WTC11 (cell line): ENCODE results near the gene CDC25B. TPM values are rescaled to one million over a fixed set of nuclear protein-coding genes. Genes with fewer than 3 reads are reported as not detected.
"Not testable (repeated sequence)": the region's sequence is repeated elsewhere in the genome, so short reads cannot be mapped to it uniquely, and the experiment has no call there.

ENCODE experiments used
- ATAC-seq: fragments of 200-7000 bp; cut with Tn5 transposase; 2 replicates; pipeline ENCODE4 v1.10.0; 2021; ENCODE audit warnings: mild to moderate bottlenecking, moderate library complexity
- CTCF ChIA-PET: fragments of 300-600 bp; sonication (Branson Sonifier 250); formaldehyde crosslinking; loops from one replicate; lab custom pipeline; 2021; ENCODE audit warnings: antibody characterized with exemption; lab: Charles Lee
- POLR2A ChIA-PET: fragments of 350-600 bp; sonication (Branson Sonifier 250); formaldehyde crosslinking; loops from one replicate; lab custom pipeline; 2021; ENCODE audit warnings: antibody characterized with exemption; lab: Charles Lee
- DNase-seq: peaks from one replicate; pipeline ENCODE4 v3.0.0; 2021; ENCODE audit warnings: low spot score
- H3K27ac Mint-ChIP-seq: 2 replicates; pipeline ENCODE4 v1.8.0; 2021; ENCODE audit warnings: mixed read lengths
- H3K27me3 Mint-ChIP-seq: 2 replicates; pipeline ENCODE4 v1.8.0; 2021; ENCODE audit warnings: low read depth, mild to moderate bottlenecking, moderate library complexity, mixed read lengths
- H3K36me3 Mint-ChIP-seq: 2 replicates; pipeline ENCODE4 v1.8.0; 2021; ENCODE audit warnings: mixed read lengths
- H3K4me1 Mint-ChIP-seq: 2 replicates; pipeline ENCODE4 v1.8.0; 2022; ENCODE audit warnings: mixed read lengths
- H3K4me3 Mint-ChIP-seq: 2 replicates; pipeline ENCODE4 v1.8.0; 2021; ENCODE audit warnings: mild to moderate bottlenecking, moderate library complexity, mixed read lengths
- H3K9me3 Mint-ChIP-seq: 2 replicates; pipeline ENCODE4 v1.8.0; 2021; ENCODE audit warnings: mixed read lengths
- CREB1 ChIP-seq: sonication (generic); formaldehyde crosslinking; IDR thresholded peaks from 2 replicates; pipeline ENCODE4 v1.8.0; 2023; ENCODE audit warnings: mild to moderate bottlenecking, missing genetic modification reagents
- ESRRA ChIP-seq: sonication (generic); formaldehyde crosslinking; IDR thresholded peaks from 2 replicates; pipeline ENCODE4 v1.8.1; 2022; ENCODE audit warnings: mild to moderate bottlenecking, missing genetic modification reagents, borderline replicate concordance
- ETV6 ChIP-seq: sonication (generic); formaldehyde crosslinking; IDR thresholded peaks from 2 replicates; pipeline ENCODE4 v1.8.1; 2022; ENCODE audit warnings: mild to moderate bottlenecking, missing genetic modification reagents
- KAT7 ChIP-seq: sonication (generic); formaldehyde crosslinking; IDR thresholded peaks from 2 replicates; pipeline ENCODE4 v1.8.1; 2023; ENCODE audit warnings: missing genetic modification reagents, mild to moderate bottlenecking, borderline replicate concordance
- MLX ChIP-seq: sonication (generic); formaldehyde crosslinking; IDR thresholded peaks from 2 replicates; pipeline ENCODE4 v1.8.1; 2023; ENCODE audit warnings: mild to moderate bottlenecking, missing genetic modification reagents, moderate library complexity
- NFATC4 ChIP-seq: fragments of 250-450 bp; sonication (Bioruptor Pico); IDR thresholded peaks from 2 replicates; pipeline ENCODE4 v1.9.0; 2021; ENCODE audit warnings: mild to moderate bottlenecking
- NR2C2 ChIP-seq: sonication (generic); formaldehyde crosslinking; IDR thresholded peaks from 2 replicates; pipeline ENCODE4 v1.8.0; 2022; ENCODE audit warnings: mild to moderate bottlenecking, missing genetic modification reagents
- PRRX2 ChIP-seq: fragments of 250-450 bp; sonication (Bioruptor Pico); IDR thresholded peaks from 2 replicates; pipeline ENCODE4 v1.8.0; 2021; ENCODE audit warnings: mild to moderate bottlenecking
- RELA ChIP-seq: sonication (generic); formaldehyde crosslinking; IDR thresholded peaks from 2 replicates; pipeline ENCODE4 v1.8.1; 2022; ENCODE audit warnings: missing genetic modification reagents, mild to moderate bottlenecking, borderline replicate concordance
- SMAD4 ChIP-seq: sonication (generic); formaldehyde crosslinking; IDR thresholded peaks from 2 replicates; pipeline ENCODE4 v1.8.0; 2022; ENCODE audit warnings: mild to moderate bottlenecking, missing genetic modification reagents
- USF1 ChIP-seq: sonication (generic); formaldehyde crosslinking; IDR thresholded peaks from 2 replicates; pipeline ENCODE4 v1.8.0; 2022; ENCODE audit warnings: mild to moderate bottlenecking, missing genetic modification reagents
- ZNF121 ChIP-seq: sonication (generic); formaldehyde crosslinking; IDR thresholded peaks from 2 replicates; pipeline ENCODE4 v1.8.0; 2023; ENCODE audit warnings: missing genetic modification reagents
- ZNF317 ChIP-seq: sonication (generic); formaldehyde crosslinking; IDR thresholded peaks from 2 replicates; pipeline ENCODE4 v1.8.1; 2023; ENCODE audit warnings: low read depth, mild to moderate bottlenecking, moderate library complexity, missing genetic modification reagents, borderline replicate concordance
- ZNF423 ChIP-seq: fragments of 250-450 bp; sonication (Bioruptor Pico); IDR thresholded peaks from 2 replicates; pipeline ENCODE4 v2.1.2; 2022; ENCODE audit warnings: mild to moderate bottlenecking, moderate library complexity
- ZSCAN18 ChIP-seq: fragments of 250-450 bp; sonication (Bioruptor Pico); IDR thresholded peaks from 2 replicates; pipeline ENCODE4 v2.1.2; 2022; ENCODE audit warnings: mild to moderate bottlenecking, moderate library complexity
- total RNA-seq: library from RNA; stranded (reverse); gene quantifications from 3 replicates; pipeline ENCODE4 v1.2.3, GENCODE V29; 2021
- TF ChIP-seq, protein P1 (sequence below): fragments of 250-450 bp; sonication (Bioruptor Pico); IDR thresholded peaks from 2 replicates; pipeline ENCODE4 v1.8.0; 2021; ENCODE audit warnings: mild to moderate bottlenecking
- TF ChIP-seq, protein P2 (sequence below): fragments of 200-600 bp; IDR thresholded peaks from 2 replicates; pipeline ENCODE4 v1.8.0; 2022; ENCODE audit warnings: antibody characterized with exemption
- TF ChIP-seq, protein P3 (sequence below): sonication (generic); formaldehyde crosslinking; IDR thresholded peaks from 2 replicates; pipeline ENCODE4 v1.8.1; 2022; ENCODE audit warnings: missing genetic modification reagents, borderline replicate concordance

CDC25B gene
- total RNA-seq, 1 experiment from 2014 or later = 37.4 TPM

DNA sequence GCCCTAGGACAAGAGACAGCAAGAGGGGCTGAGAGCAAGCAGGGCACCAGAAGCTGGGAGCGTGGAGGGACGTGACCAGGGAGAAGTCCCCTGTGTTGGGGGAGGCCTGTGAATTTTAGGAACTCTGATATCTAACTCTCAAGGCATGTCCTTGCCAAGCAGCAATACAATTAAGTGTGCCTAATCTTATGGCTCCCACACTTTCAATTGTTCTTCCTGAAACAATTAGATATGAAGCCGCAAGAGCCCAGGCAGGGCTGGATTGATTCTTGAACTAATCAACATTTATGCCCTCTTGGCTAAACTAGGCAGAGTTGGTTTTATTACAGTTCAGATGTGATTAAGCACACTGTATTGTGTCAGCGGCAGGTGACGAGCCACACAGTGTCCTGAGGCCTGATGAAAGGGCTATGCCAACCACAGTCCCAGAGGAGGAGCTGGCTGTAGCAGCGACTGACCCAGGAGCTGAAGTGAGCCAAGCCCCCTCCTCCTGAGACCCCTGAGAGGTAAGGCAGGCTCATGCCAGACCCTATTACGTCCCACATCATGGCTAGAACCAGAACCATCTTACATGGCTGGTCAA, 46.3 kb downstream of the CDC25B start (continued):
- no peak for TF ChIP-seq ETV6 (CRISPR knock-in tag)

GRCh38 chr20:3843490-3843889, 47.4 kb downstream of the CDC25B start:
- H3K27me3 Mint-ChIP-seq = no peaks in the 10 kb centered on the region
- ATAC-seq (no peak), DNase-seq (no peak)
- H3K9me3 Mint-ChIP-seq = no peaks in the 10 kb centered on the region
- TF ChIP-seq, protein P1, sequence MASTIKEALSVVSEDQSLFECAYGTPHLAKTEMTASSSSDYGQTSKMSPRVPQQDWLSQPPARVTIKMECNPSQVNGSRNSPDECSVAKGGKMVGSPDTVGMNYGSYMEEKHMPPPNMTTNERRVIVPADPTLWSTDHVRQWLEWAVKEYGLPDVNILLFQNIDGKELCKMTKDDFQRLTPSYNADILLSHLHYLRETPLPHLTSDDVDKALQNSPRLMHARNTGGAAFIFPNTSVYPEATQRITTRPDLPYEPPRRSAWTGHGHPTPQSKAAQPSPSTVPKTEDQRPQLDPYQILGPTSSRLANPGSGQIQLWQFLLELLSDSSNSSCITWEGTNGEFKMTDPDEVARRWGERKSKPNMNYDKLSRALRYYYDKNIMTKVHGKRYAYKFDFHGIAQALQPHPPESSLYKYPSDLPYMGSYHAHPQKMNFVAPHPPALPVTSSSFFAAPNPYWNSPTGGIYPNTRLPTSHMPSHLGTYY (CRISPR knock-in tag) = no peak
- TF ChIP-seq ZNF423 (CRISPR knock-in tag) (no peak), NFATC4 (CRISPR knock-in tag) (no peak), ZSCAN18 (CRISPR knock-in tag) (no peak), USF1 (CRISPR knock-in tag) (no peak), SMAD4 (CRISPR knock-in tag) (no peak), PRRX2 (CRISPR knock-in tag) (no peak), ZNF317 (CRISPR knock-in tag) (no peak), CREB1 (no peak)
- TF ChIP-seq, protein P2, sequence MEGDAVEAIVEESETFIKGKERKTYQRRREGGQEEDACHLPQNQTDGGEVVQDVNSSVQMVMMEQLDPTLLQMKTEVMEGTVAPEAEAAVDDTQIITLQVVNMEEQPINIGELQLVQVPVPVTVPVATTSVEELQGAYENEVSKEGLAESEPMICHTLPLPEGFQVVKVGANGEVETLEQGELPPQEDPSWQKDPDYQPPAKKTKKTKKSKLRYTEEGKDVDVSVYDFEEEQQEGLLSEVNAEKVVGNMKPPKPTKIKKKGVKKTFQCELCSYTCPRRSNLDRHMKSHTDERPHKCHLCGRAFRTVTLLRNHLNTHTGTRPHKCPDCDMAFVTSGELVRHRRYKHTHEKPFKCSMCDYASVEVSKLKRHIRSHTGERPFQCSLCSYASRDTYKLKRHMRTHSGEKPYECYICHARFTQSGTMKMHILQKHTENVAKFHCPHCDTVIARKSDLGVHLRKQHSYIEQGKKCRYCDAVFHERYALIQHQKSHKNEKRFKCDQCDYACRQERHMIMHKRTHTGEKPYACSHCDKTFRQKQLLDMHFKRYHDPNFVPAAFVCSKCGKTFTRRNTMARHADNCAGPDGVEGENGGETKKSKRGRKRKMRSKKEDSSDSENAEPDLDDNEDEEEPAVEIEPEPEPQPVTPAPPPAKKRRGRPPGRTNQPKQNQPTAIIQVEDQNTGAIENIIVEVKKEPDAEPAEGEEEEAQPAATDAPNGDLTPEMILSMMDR = no peak
- no peaks in the 10 kb centered on the region for H3K36me3 Mint-ChIP-seq
- ChIA-PET POLR2A (no interaction called here), CTCF (interaction anchor here (2.8 kb wide), 1 partner anchor 25 kb away, joined by 7 read pairs; no protein-coding TSS in a partner anchor)
- H3K4me1 Mint-ChIP-seq = peaks cover 8% of the 10 kb centered on the region
- no peak overlapping the region for H3K27ac Mint-ChIP-seq
- no peak overlapping the region for H3K4me3 Mint-ChIP-seq

- H3K27ac Mint-ChIP-seq, H3K4me3 Mint-ChIP-seq, H3K9me3 Mint-ChIP-seq, H3K27me3 Mint-ChIP-seq, POLR2A ChIA-PET, ATAC-seq, H3K4me1 Mint-ChIP-seq, DNase-seq, H3K36me3 Mint-ChIP-seq: not testable (repeated sequence)
- CTCF ChIA-PET = interaction anchor here (2.8 kb wide), 1 partner anchor 26 kb away, joined by 7 read pairs; no protein-coding TSS in a partner anchor
Measured at GRCh38 chr20:3843990-3844619, 48.0 kb downstream of the CDC25B start.

- DNase-seq = no peak
- ChIA-PET POLR2A (no interaction called here), CTCF (no interaction called here)
- no peaks in the 10 kb centered on the region for H3K27me3 Mint-ChIP-seq
- no peak overlapping the region for H3K27ac Mint-ChIP-seq
- no peaks in the 10 kb centered on the region for H3K36me3 Mint-ChIP-seq
- H3K4me3 Mint-ChIP-seq = peak overlapping the region; percentile 85
- peaks cover 5% of the 10 kb centered on the region for H3K4me1 Mint-ChIP-seq
- H3K9me3 Mint-ChIP-seq = no peaks in the 10 kb centered on the region
- no peak for ATAC-seq
- TF ChIP-seq MLX (CRISPR knock-in tag) (no peak), ZNF121 (CRISPR knock-in tag) (no peak), ZNF317 (CRISPR knock-in tag) (no peak), RELA (no peak), ESRRA (CRISPR knock-in tag) (no peak), KAT7 (CRISPR knock-in tag) (no peak), NR2C2 (CRISPR knock-in tag) (no peak), USF1 (CRISPR knock-in tag) (no peak)
- TF ChIP-seq, protein P3, sequence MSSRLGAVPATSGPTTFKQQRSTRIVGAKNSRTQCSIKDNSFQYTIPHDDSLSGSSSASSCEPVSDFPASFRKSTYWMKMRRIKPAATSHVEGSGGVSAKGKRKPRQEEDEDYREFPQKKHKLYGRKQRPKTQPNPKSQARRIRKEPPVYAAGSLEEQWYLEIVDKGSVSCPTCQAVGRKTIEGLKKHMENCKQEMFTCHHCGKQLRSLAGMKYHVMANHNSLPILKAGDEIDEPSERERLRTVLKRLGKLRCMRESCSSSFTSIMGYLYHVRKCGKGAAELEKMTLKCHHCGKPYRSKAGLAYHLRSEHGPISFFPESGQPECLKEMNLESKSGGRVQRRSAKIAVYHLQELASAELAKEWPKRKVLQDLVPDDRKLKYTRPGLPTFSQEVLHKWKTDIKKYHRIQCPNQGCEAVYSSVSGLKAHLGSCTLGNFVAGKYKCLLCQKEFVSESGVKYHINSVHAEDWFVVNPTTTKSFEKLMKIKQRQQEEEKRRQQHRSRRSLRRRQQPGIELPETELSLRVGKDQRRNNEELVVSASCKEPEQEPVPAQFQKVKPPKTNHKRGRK = no peak
Measured at GRCh38 chr20:3846378-3846739, 50.2 kb downstream of the CDC25B start.
